ENCODE data around the gene DNM1. TPM values are rescaled to one million over a fixed set of nuclear protein-coding genes. Genes with fewer than 3 reads are reported as not detected.

Gene DNM1
- total RNA-seq, 4 donors from 2014 or later, result 4.7 to 9.2 (median 5.4) TPM

GRCh38 chr9:128257907-128258306, 54.7 kb downstream of the DNM1 start:
- Histone ChIP-seq H3K27me3 (no peaks in the 10 kb centered on the region), H3K4me1 (no peaks in the 10 kb centered on the region), H3K36me3 (peaks cover 61 to 62% of the 10 kb centered on the region in 2 donors), H3K4me3 (replicated peaks in 1 of 3) (no peak overlapping the region), H3K9me3 (no peaks in the 10 kb centered on the region), H3K27ac (no peak overlapping the region)
- WGBS, 2 donors, result 95 to 100% methylated on average over 1 to 8 of the region's 11 CpGs
- TF ChIP-seq POLR2A (IDR thresholded peaks at IDR 0.05), result no peak
- TF ChIP-seq, protein P1, sequence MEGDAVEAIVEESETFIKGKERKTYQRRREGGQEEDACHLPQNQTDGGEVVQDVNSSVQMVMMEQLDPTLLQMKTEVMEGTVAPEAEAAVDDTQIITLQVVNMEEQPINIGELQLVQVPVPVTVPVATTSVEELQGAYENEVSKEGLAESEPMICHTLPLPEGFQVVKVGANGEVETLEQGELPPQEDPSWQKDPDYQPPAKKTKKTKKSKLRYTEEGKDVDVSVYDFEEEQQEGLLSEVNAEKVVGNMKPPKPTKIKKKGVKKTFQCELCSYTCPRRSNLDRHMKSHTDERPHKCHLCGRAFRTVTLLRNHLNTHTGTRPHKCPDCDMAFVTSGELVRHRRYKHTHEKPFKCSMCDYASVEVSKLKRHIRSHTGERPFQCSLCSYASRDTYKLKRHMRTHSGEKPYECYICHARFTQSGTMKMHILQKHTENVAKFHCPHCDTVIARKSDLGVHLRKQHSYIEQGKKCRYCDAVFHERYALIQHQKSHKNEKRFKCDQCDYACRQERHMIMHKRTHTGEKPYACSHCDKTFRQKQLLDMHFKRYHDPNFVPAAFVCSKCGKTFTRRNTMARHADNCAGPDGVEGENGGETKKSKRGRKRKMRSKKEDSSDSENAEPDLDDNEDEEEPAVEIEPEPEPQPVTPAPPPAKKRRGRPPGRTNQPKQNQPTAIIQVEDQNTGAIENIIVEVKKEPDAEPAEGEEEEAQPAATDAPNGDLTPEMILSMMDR (IDR thresholded peaks at IDR 0.05), result no peak
- intact Hi-C loops (cut with DNase I), result no loop called here
- DNase-seq, result no peak

- Histone ChIP-seq H3K9me3 (no peaks in the 10 kb centered on the region), H3K4me3 (replicated peaks in 1 of 3) (no peak overlapping the region), H3K36me3 (peaks cover 62 to 65% of the 10 kb centered on the region in 2 donors), H3K27ac (no peak overlapping the region), H3K4me1 (no peaks in the 10 kb centered on the region), H3K27me3 (no peaks in the 10 kb centered on the region)
- no peak for TF ChIP-seq POLR2A (IDR thresholded peaks at IDR 0.05)
- TF ChIP-seq, protein P1 (IDR thresholded peaks at IDR 0.05), result no peak
- no peak for DNase-seq
- intact Hi-C loops (cut with DNase I), result no loop called here
- 91 to 94% methylated on average over 6 of the region's 6 CpGs for WGBS, 2 donors
Observed at GRCh38 chr9:128258326-128258725, 55.1 kb downstream of the DNM1 start.

GRCh38 chr9:128259156-128259555, 56.0 kb downstream of the DNM1 start:
- no peaks in the 10 kb centered on the region for H3K4me1 ChIP-seq
- H3K36me3 ChIP-seq, result peaks cover 62 to 65% of the 10 kb centered on the region in 2 donors
- H3K27me3 ChIP-seq, result no peaks in the 10 kb centered on the region
- DNase-seq, result no peak
- H3K9me3 ChIP-seq, result no peaks in the 10 kb centered on the region
- TF ChIP-seq, protein P1 (IDR thresholded peaks at IDR 0.05), result no peak
- no peak for TF ChIP-seq POLR2A (IDR thresholded peaks at IDR 0.05)
- no peak overlapping the region for H3K4me3 ChIP-seq (replicated peaks in 1 of 3)
- WGBS, 2 donors, result 93 to 97% methylated on average over 5 to 9 of the region's 9 CpGs
- H3K27ac ChIP-seq, result no peak overlapping the region
- intact Hi-C loops (cut with DNase I), result no loop called here

DNA sequence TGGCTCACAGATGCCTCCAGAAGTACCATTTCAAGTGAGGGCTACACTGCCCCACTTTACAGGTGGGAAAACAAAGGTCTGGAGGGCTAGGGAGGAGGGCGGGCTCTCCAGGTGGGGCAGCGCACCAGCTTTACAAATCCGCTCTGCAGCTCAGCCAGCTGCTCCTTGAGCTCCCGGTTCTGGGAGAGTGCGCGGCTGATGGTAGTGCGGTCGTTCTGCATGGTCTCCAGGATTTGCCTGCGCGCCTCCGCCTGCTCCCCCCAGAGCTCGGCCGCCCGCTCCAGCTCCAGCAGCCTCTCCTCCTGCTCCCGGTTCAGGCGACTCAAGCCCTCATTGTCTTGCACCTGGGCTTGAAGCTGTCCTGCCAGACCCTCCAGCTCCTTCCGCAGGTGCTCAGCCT, 57.2 kb downstream of the DNM1 start:
- intact Hi-C loops (cut with DNase I), result no loop called here
- H3K27ac ChIP-seq, result no peak overlapping the region
- no peak for DNase-seq
- peaks cover 64 to 72% of the 10 kb centered on the region in 2 donors for H3K36me3 ChIP-seq
- H3K4me1 ChIP-seq, result no peaks in the 10 kb centered on the region
- 97% methylated on average over 15 to 17 of the region's 17 CpGs for WGBS, 2 donors
- TF ChIP-seq, protein P1 (IDR thresholded peaks at IDR 0.05), result no peak
- no peak for TF ChIP-seq POLR2A (IDR thresholded peaks at IDR 0.05)
- H3K4me3 ChIP-seq (replicated peaks in 1 of 3), result no peak overlapping the region
- H3K9me3 ChIP-seq, result no peaks in the 10 kb centered on the region
- H3K27me3 ChIP-seq, result no peaks in the 10 kb centered on the region

GRCh38 chr9:128262687-128263086, 59.5 kb downstream of the DNM1 start:
- Histone ChIP-seq H3K4me1 (no peaks in the 10 kb centered on the region), H3K4me3 (replicated peaks in 1 of 3) (no peak overlapping the region), H3K9me3 (no peaks in the 10 kb centered on the region), H3K27ac (no peak overlapping the region), H3K27me3 (no peaks in the 10 kb centered on the region), H3K36me3 (peaks cover 69 to 76% of the 10 kb centered on the region in 2 donors)
- WGBS, 2 donors, result 87 to 88% methylated on average over 4 of the region's 4 CpGs
- no peak for DNase-seq
- TF ChIP-seq POLR2A (IDR thresholded peaks at IDR 0.05), result no peak
- TF ChIP-seq, protein P1 (IDR thresholded peaks at IDR 0.05), result no peak
- intact Hi-C loops (cut with DNase I), result no loop called here

Measured in thyroid gland (tissue), 4 donors.